KMS-11 (cell line): ENCODE data around the gene TENT4B.

ENCODE experiments used
- H2AFZ ChIP-seq: fragments of 200-600 bp; sonication (generic); 2 replicates; pipeline ENCODE4 v1.6.1; 2016; ENCODE audit warnings: antibody characterized with exemption, mixed run types, low read depth
- H3K27ac ChIP-seq: fragments of 200-600 bp; sonication (generic); 2 replicates; pipeline ENCODE4 v1.6.1; 2016; ENCODE audit warnings: mild to moderate bottlenecking, mixed run types
- H3K27me3 ChIP-seq: fragments of 200-600 bp; sonication (generic); 2 replicates; pipeline ENCODE4 v1.6.1; 2017; ENCODE audit warnings: mild to moderate bottlenecking, low read depth, mixed run types, moderate library complexity; ENCODE audit not compliant: insufficient read depth
- H3K36me3 ChIP-seq: fragments of 200-600 bp; sonication (generic); 2 replicates; pipeline ENCODE4 v1.6.1; 2017; ENCODE audit warnings: mild to moderate bottlenecking, mixed run types; ENCODE audit not compliant: insufficient read depth
- H3K4me1 ChIP-seq: fragments of 200-600 bp; sonication (generic); 2 replicates; pipeline ENCODE4 v1.6.1; 2016; ENCODE audit warnings: mild to moderate bottlenecking, low read depth, mixed run types; ENCODE audit not compliant: poor library complexity, severe bottlenecking
- H3K4me2 ChIP-seq: fragments of 200-600 bp; sonication (generic); 2 replicates; pipeline ENCODE4 v1.7.0; 2016; ENCODE audit warnings: mild to moderate bottlenecking, mixed run types
- H3K4me3 ChIP-seq: fragments of 200-600 bp; sonication (generic); IDR thresholded peaks from 2 replicates; pipeline ENCODE4 v1.6.1; 2017; ENCODE audit warnings: low read depth, low read length, mixed read lengths; ENCODE audit not compliant: insufficient read depth
- H3K79me2 ChIP-seq: fragments of 200-600 bp; sonication (generic); 2 replicates; pipeline ENCODE4 v1.6.1; 2016; ENCODE audit warnings: low read depth, mixed run types; ENCODE audit not compliant: insufficient read depth
- H3K9ac ChIP-seq: fragments of 200-600 bp; sonication (generic); 2 replicates; pipeline ENCODE4 v1.6.1; 2016; ENCODE audit warnings: mild to moderate bottlenecking, mixed run types
- H4K20me1 ChIP-seq: fragments of 200-600 bp; sonication (generic); 2 replicates; pipeline ENCODE4 v1.6.1; 2016; ENCODE audit warnings: mild to moderate bottlenecking, mixed run types; ENCODE audit not compliant: insufficient read depth
- TF ChIP-seq, protein P1 (sequence below): fragments of 200-600 bp; sonication (generic); conservative IDR thresholded peaks from 2 replicates; pipeline ENCODE4 v1.6.1; 2017; ENCODE audit warnings: low read depth, mild to moderate bottlenecking, antibody characterized with exemption, low read length, moderate library complexity, mixed read lengths

The TENT4B gene

DNA sequence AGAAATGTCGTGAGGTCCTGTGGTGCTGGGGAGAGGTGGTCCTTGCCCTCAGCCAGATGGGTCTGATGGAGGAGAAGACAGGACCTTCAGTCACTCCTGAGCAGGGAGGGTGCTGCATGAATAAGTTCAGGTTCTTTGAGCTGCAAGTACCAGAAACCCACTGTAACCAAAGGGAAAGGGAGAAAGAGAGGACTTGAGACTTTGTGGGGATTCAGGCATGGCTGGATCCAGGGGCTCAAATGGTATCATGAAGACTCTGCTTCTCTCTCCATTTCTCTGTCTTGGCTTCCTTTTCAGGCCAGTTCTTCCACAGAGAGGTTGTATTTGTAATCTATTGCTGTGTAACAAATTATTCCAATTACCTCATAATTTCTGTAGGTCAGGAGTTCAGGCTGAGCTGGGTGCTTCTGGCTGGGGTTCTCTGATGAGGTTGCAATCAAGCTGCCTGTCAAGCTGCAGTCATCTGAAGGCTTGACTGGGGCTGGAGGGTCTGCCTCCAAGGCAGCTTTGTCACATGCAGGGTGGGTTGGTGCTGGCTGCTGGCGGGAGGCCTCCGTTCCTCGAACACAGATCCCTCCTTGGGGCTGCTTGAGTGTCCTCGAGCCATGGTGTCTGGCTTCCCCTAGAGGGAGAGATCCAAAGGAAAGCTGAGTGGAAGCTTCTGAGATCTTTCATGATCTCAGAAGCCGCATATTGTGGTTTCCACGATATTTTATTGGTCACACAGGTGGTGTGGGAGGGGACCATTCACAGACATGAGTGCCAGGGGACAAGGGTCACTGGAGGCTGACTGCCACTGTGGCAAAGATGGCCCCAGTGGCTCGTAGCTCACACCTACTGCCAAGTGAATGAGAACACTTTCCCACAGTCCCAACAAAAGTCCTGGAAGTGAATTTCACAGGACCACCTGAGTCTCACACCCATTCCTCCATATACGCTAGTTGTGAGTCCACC, 107.4 kb downstream of the TENT4B start:
- H3K79me2 ChIP-seq, result no peaks in the 10 kb centered on the region
- no peak overlapping the region for H3K4me3 ChIP-seq
- no peak overlapping the region for H2AFZ ChIP-seq
- H3K27ac ChIP-seq, result no peak overlapping the region
- H3K9ac ChIP-seq, result no peak overlapping the region
- H3K36me3 ChIP-seq, result no peaks in the 10 kb centered on the region
- peaks cover 17% of the 10 kb centered on the region for H3K4me1 ChIP-seq
- H3K4me2 ChIP-seq, result no peak overlapping the region
- no peaks in the 10 kb centered on the region for H4K20me1 ChIP-seq
- TF ChIP-seq, protein P1, sequence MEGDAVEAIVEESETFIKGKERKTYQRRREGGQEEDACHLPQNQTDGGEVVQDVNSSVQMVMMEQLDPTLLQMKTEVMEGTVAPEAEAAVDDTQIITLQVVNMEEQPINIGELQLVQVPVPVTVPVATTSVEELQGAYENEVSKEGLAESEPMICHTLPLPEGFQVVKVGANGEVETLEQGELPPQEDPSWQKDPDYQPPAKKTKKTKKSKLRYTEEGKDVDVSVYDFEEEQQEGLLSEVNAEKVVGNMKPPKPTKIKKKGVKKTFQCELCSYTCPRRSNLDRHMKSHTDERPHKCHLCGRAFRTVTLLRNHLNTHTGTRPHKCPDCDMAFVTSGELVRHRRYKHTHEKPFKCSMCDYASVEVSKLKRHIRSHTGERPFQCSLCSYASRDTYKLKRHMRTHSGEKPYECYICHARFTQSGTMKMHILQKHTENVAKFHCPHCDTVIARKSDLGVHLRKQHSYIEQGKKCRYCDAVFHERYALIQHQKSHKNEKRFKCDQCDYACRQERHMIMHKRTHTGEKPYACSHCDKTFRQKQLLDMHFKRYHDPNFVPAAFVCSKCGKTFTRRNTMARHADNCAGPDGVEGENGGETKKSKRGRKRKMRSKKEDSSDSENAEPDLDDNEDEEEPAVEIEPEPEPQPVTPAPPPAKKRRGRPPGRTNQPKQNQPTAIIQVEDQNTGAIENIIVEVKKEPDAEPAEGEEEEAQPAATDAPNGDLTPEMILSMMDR, result no peak
- no peaks in the 10 kb centered on the region for H3K27me3 ChIP-seq

DNA sequence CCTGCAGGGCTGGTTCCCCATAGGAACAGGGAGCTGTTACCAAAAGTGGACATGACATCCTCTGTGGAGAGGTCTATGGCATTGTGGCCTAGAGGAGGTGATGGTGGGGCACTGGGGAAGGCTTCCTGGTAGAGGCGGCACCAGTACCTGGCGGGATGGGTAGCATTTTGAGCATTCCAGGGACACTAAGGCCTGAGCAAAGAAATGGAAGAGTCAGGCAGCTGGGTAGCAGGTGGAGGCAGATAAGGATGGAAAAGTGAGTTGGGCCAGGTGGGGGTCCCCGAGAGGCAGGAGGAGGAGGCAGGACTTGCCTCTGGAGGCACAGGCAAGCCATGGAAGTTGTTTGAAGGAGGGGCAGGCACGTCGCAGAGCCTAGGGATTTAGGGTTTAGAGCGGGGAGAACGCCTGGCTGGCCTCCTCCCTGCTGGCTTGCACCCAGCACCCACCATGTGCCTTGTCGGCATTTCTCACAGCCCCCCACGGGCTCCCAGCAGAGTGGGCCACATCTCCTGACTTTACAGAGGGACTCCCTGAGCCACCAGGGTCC, 108.1 kb downstream of the TENT4B start:
- H3K27me3 ChIP-seq, result no peaks in the 10 kb centered on the region
- no peak overlapping the region for H3K4me3 ChIP-seq
- H3K27ac ChIP-seq, result no peak overlapping the region
- no peaks in the 10 kb centered on the region for H3K79me2 ChIP-seq
- H2AFZ ChIP-seq, result no peak overlapping the region
- H3K4me2 ChIP-seq, result no peak overlapping the region
- no peaks in the 10 kb centered on the region for H4K20me1 ChIP-seq
- no peaks in the 10 kb centered on the region for H3K36me3 ChIP-seq
- H3K4me1 ChIP-seq, result peaks cover 24% of the 10 kb centered on the region
- H3K9ac ChIP-seq, result no peak overlapping the region
- TF ChIP-seq, protein P1, result no peak

DNA sequence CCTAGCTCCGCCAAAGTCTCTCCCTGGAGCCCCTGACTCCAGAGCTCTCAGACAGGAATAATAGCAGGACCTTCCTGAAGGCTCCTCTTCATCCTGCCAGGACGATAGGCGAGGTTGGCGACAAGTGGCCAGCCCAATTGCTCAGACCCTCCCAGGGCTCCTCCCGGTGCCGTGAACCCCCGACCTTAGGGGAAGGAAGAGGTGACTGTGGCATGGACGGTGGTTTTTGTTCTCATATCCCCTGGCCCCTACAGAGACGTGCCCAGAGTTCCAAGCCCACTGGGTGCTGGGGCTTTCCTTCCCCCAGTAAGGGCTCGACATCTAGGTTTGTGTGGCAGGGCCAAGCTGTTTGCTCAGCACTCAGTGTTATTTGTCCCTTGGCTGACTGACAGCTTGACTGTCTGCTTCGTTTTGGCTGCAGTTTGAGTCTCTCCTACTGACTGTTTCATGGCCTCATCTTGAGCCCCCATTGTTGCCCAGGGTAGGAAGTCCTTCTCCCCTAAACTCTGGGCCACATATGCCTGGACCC, 108.7 kb downstream of the TENT4B start:
- Histone ChIP-seq H3K27me3 (no peaks in the 10 kb centered on the region), H3K27ac (no peak overlapping the region), H3K4me2 (no peak overlapping the region), H3K4me1 (peaks cover 25% of the 10 kb centered on the region), H3K36me3 (no peaks in the 10 kb centered on the region), H3K79me2 (no peaks in the 10 kb centered on the region; the same call in 1 of the 2 replicates), H2AFZ (no peak overlapping the region), H4K20me1 (no peaks in the 10 kb centered on the region), H3K9ac (no peak overlapping the region), H3K4me3 (no peak overlapping the region)
- TF ChIP-seq, protein P1, result no peak

DNA sequence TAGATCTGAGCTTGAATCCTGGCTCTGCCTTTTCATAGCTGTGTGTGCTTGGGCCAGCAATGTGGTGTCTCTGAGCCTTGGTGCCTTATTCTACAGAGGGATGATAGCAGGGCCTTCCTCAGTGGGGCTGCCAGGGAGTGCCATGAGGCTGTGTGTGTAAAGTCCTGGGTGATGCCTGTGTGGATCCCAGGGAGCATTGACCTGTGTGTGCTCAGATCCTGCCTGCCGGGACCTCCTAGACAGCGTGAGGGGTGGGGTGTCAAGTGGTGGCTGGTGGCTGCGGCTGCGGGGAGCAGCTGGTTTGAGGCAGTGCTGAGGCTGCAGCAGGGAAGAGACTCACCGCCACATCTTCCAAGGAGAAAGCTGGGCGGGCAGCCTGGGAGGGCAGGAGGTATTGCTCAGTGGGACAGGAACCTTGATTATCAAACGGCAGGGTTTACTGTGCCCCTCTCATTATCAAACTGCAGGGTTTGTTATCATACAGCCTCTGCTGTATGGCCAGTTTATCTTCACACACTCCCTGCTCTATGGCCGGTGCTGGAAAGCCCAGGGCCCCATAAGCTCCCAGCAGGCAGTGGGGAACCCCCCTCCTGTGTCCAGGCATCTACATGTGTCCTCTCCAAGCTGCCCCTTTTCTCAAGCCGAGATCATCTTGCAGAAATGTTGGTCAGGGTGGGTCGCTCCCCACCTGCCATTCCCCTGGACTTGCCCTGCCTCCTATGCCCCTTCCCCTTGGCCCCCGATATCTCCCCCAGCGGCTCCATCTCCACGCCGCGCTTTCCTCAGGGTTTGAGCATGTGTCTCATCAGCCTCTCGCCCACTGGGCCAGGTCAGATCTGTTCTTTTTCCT, 110.2 kb downstream of the TENT4B start:
- no peak overlapping the region for H3K4me2 ChIP-seq
- peaks cover 40% of the 10 kb centered on the region for H3K4me1 ChIP-seq
- no peak overlapping the region for H3K9ac ChIP-seq
- H3K36me3 ChIP-seq, result no peaks in the 10 kb centered on the region
- no peaks in the 10 kb centered on the region for H3K27me3 ChIP-seq
- TF ChIP-seq, protein P1, result no peak
- no peaks in the 10 kb centered on the region; the same call in 1 of the 2 replicates for H3K79me2 ChIP-seq
- no peak overlapping the region for H3K27ac ChIP-seq
- H3K4me3 ChIP-seq, result no peak overlapping the region
- H4K20me1 ChIP-seq, result no peaks in the 10 kb centered on the region
- no peak overlapping the region for H2AFZ ChIP-seq
